EL (cell line): ENCODE results near the gene CANT1.

Experiments used
- DNase-seq: peaks from one replicate; pipeline ENCODE4 v3.0.0-alpha.2; 2016

Gene CANT1

DNA sequence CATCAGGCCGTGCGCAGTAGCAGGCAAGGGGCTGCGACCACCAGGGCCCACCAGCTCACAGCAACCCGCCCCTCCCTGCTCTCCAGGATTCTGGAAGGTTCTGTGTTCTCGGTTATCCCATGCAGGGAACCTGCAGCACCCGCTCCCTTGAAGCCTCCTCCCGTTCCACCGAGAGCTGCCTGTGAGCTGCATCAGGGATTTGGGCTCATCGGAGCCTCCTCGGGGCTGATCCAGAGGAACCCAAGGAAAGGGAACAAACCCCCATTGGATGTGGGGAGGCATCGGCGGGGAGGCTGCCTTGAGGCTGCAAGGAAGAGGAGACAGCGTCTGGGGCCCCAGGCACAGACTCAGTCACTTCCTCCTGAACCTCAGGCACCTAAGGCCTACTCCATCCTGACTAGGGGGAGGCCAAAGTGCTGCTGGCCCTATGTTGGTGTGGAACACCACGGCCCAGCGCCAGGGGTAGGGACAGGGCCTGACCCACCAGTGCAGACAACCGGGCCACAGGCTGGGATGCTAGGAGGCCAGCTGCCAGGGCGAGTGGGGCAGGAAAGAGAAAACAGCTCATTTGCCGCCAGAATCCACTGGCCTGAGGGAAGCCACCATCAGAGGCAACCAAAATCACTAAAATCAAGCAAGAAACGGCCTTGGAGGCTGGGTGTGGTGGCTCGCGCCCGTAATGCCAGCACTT lies 15.4 kb downstream of the CANT1 start:
- DNase-seq = no peak

- DNase-seq = peak; percentile 37
Observed at GRCh38 chr17:78993241-78993956, 16.2 kb downstream of the CANT1 start.

DNA sequence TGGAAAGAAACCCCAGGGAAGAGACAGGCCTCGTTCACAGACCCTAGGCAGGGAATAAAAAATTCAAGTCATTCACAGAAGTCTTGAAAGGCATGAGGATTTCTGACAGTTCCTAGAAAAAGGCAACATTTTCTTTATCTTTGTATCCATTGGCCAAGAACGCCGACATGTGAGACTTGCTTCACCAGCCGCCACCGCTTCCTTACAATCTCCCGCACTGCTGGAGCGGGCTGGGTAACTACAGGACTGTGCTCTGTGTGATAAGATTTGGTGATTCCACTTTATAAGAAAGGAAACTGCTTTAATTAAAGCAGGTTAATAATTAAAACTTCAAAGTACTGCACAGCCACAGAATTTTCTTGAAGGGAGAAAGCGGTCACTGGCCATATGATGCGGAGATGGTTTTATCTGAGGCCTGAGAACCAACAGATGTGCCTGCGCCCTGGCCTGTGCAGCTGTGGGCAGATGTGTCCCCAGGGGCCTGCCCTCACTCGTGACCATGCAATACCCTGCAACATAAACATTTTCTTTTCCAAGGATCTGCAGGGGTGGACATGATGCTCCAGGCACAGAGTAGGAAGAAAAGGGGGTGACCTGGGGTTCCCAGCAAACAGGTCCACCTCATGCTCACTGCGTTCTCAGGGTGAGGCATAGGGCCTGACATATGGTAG lies 16.9 kb downstream of the CANT1 start:
- DNase-seq = no peak

DNA sequence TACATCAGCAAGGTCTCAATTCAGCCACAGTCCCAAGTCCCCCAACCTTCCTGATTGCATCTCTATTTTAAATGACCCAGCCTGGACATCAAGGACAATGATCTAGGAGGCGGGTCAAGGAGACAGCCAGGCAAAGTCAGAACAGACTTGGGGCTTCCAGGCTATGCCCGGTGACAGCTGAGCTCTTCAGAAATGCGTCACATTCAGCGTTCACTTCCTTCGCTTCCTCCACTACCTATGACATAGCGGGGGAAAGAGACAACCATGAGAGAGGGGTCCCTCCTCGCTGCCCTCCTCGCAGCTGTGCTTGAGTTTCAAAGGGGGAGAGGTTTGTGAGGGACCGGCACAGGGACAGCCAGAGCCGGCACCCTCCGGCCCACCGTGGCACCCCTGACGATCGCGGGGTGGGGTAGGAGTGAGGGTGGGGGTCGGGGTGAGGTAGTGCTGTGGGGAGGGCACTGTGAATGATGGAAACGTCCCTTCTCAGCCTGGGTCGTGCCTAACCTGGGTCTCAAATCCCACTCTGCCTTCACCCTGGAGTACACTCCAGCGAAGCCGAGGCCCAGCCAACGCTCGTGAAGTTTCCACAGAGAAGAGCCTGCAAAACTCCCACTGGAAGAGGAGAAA lies 17.5 kb downstream of the CANT1 start:
- DNase-seq = no peak

GRCh38 chr17:78991017-78991738 lies 18.4 kb downstream of the CANT1 start:
- DNase-seq = no peak

DNA sequence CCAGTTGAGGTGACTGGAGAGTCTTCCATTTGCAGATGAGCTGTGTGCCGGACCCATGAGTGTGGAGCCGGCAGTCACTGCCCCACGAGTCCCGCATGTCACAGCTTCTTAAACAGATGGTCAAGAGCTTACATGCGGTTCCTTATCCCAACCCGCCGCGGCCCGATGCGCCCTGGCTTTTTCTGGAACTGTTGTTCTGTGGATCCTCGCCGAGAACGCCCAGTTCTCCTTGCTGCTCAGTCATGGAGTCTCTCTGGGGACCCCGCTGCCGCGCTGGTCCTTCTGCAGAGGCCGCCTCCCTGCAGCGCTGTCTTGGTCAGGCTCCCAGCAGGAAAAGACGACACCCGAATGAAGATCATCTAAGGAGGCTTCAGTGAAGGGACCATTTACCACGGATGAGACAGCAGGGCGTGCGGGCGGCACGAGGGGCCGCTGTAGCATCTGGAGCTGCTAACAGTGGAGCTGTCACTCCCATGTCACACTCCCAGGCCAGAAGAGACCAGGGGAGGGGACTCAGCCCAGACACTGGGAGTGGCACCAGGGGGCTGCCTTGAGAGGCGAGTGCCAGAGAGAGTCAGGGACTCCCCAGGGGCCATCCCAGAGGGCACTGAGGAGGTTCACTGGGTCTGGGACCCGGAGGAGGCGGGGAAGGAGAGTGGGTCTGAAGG lies 19.1 kb downstream of the CANT1 start:
- DNase-seq = no peak

DNA sequence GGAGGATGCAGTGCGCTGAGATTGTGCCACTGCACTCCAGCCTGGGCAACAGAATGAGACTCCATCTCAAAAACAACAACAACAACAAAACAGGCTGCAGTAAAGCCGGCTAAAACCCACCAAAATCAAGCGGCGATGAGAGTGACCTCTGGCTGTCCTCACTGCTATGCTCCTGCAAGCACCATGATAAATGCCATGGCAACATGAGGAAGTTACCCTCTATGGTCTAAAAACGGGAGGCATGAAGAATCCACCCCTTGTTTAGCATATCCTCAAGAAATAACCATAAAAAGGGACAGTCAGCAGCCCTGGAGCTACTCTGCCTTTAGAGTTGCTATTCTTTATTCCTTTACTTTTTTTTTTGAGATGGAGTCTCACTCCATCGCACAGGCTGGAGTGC lies 21.4 kb downstream of the CANT1 start:
- no peak for DNase-seq

DNA sequence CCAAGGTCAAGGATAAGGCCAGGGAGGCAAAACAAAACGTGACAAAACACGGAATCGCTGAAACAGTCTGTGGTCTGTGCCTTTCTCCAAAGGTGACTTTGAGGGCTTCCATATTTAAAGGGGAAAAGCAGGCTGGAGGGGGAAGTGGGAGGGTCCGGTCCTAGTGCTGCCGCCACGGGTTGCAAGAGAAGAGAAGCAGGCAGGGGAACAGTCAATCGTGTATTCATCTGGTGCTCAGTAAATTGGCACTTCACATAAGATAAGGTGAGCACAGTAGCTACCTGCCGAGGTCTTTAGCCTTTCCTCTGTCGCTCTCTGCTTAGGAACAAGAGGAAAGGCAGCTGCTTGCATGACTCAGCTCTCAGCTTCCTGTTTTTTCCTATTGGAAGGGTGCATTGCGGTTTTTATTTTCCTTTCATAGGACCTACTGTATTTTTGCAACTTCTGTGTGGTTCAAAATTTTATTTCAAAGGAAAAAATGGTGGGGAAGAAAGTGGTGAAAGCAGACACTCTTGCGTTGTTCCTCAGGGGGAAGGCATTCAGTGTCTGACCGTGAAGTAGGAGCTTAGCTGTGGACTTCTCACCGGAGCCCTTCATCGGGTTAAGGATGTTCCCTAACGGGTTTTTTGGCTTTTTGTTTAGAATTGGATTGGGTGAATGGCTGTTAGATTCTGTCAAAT lies 22.8 kb downstream of the CANT1 start:
- peak; percentile 65 for DNase-seq

GRCh38 chr17:78986048-78986648 lies 23.4 kb downstream of the CANT1 start:
- DNase-seq = no peak

DNA sequence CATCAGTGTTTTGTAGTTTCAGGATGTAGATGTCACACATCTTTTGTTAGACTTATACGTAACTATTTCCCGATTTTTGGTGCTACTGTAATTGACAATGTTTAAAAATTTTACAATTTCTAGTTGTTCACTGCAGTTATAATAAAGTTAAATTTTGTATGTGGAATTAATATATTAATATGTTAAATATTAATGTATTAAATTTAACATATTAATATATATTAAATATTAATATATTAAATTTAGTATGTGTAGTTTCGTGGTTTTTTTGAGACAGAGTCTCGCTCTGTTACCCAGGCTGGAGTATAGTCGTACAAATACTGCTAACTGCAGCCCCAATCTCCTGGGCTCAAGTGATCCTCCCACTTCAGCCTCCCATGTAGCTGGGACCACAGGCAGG lies 24.2 kb downstream of the CANT1 start:
- no peak for DNase-seq

DNA sequence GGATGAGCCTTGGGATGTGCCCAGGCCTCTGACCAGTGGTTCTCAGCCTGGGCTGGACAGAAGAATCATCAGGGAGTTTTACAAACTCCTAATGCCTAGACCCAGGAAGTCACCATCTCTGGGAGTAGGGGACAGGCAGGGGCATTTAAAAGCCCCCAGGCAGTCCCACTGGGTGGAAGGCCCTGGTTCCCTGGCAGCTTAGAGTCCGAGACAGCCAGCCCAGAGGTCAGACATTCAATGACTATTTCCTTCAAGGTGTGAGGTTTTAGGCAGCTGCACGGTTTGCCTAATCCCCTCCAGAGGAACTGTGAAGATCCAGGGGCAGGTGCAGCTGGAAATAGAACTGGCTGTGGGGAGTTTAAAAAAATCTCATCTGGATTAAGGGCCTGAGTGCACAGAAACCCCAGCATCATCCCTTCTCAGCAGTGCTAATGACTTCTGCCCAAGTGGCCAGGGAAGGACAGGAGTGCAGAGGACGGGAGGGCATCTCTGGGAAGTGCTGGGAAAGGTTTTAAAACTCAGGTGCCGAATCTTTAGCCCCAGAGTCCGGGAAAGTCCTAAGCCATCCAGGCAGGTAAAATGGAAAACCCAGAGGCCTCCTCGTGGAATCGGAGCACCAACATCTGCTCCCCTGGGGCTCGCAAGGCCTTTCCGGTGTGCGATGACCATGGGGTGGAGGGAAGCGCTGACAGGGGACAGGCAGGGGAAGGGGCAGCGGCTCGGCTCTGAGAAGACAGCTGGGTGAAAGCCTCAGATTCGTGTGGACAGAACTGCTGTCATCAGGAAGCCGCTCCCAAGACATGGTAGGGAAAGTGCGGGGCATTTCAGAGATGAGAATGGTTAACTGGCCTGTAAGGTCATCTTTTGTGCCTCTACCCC lies 28.3 kb downstream of the CANT1 start:
- no peak for DNase-seq

- no peak for DNase-seq
Observed at GRCh38 chr17:78980624-78980972, 29.0 kb downstream of the CANT1 start.

DNA sequence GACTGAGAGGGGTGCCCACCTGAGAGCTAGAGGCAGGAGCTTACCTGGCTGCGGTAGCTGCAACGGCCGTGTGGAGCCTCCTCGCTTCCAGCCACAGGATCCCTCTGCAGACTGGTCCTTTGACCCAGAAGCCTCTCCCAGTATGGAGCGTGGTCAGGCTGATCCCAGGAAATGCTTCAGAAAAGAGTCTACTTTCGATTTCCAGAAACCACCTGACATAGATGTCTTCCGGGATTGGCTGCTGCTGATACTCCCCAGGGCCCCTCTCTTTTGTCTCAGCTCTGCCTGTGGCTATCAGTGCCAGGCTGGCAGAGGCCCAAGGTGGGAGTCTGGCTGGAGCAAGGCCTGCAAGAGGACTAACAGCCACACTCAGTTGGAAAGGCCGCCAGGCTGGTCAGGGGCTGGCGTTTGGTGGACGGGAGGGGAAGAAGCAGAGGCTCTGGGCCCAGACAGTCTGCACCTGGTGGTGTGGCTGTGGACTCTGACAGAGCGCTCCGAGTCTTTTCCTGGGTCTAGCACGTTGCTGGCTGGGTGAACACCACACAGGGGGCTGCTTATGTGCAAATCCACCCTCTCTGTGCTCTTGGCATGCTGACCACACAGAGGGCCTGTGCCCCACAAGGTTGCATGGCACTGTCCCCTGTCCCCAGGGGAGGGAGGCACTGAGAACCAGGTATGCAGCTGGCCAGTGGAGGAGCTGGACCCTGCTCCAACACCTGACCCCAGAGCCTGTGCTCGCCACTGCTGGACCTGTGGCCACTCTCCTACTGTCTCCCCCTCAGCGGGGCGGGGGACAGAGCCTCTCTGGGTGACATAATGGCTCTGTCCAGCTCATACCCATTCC lies 29.6 kb downstream of the CANT1 start, which contains the start of gene LGALS3BP:
TSS of gene LGALS3BP (minus strand) at position 144 of the 844 bp plus-strand sequence. CDS start 2,732 bp downstream, outside the sequence.
- DNase-seq = peak; percentile 88

DNA sequence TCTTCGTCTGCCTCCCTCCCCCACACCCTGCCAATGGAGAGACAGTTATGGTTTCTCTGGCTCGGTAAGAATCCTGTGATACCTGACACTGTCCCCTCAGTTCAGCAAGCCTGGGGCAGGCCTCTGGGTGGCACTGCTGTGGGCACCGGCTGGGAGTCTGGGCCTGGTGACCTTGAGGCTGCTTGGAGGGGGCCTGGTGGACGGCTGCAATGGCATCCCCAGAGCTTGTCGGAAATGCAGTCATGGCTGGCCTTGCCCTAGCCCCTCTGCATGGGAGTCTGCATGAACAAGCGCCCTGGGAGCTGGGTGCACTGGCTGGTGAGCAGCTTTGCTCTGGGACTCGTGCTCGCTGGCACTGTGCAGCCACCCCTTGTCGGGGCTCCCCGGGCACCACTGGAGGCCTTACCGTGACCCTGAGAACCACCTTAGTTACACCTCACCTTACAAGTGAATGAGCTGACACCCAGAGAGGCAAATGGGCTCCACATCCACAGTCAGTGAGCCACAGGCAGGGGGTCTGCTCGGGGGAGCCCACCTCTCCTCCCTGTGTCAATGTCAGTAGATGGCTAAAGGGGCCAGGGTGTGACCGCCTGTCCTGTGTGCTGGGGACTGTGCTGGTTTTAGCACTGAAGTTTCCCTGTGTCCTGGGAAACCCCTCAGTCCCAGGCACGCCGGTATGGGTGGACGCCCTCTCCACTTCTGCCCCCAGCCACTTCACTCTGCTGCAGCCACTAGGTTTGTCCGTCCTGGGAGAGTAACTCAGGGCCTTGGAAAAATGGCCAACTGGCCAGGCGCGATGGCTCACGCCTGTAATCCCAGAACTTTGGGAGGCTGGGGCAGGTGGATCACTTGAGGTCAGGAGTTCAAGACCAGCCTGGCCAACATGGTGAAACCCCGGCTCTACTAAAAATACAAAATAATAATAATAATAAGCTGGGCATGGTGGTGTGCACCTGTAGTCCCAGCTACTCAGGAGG lies 31.3 kb downstream of the CANT1 start:
- no peak for DNase-seq

GRCh38 chr17:78977681-78977943 lies 32.0 kb downstream of the CANT1 start:
- DNase-seq = no peak

GRCh38 chr17:78976907-78977680 lies 32.5 kb downstream of the CANT1 start:
- DNase-seq = no peak
